Globus pallidus (tissue), 1 donor: Measurements from ENCODE around the gene AUTS2.
"Not testable (repeated sequence)": the region's sequence is repeated elsewhere in the genome, so short reads cannot be mapped to it uniquely, and the experiment has no call there.

ENCODE experiments used
- DNase-seq: peaks from one replicate; pipeline ENCODE4 v3.0.0-alpha.2; 2015; ENCODE audit warnings: low spot score

AUTS2 gene

DNA sequence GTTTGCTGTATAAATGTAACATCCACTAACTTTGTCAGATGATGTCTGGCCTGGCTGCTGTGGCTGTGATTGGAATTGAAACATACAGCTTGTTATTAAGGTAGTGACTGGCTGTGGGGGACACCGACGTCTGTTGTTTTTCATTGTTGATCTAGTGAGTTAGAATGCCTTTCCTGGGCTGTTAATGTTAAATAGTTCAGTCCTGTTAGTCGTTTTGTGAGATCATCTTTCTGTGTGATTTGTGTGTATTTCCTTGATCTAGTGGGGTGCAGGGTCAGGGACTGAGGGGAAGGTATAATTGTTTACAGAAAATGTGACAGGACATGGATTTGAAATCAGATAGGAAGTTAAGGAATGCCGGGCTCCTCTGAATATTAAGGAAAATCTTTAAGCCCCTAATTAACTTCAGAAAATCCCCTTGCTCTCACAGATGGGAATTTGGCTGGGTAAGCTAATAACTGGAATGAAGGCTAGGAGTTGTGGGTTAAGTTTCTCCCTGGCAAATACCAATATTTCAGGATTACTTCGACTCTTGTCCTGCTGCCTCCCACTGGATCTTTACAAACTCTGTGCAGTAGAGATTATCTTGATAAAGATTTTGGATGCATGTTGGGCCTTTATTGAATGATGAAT is 163.1 kb downstream of the AUTS2 start:
- no peak for DNase-seq

DNA sequence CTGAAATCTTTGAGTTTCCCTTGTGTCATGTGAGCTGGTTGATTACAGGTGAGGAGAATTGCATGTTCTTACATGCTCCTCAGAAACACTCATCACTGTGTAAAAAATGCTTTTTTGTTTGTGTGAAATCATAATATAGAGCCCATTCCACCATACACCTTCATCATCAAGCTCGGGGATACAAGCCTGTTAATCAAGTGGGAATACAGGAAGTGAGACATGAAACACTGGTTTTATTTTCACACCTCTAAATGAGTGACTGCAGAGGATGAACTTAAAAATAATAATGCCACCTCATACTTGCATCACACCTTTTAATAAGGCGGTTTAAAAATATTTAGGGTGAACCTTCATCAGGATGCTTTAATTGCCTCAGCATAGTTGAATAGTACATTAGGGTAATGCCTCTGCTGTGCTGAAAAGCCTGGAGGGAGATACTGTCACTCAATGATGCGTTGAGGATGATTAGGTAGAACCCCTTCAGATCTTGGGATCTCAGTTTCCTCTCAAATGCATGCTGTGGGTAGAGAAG is 164.6 kb downstream of the AUTS2 start:
- DNase-seq, result no peak

DNA sequence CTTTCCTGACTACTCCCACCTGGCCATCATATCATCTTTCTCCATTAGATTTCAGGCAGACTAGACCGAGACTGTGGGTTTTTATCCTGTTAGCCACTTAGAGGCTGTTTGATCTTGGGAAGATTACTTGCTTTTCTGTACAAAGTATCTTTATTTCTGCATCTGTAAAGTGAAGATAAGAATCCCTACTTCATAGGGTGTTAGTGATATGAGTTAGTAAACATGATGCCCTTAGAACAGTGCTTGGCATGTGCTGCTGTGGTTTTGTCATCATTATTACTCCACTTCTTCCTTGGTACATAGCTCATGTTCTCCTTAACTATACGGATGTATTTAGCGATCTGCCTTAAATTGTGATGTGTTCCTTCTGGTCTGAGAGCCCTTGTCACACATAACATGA is 165.2 kb downstream of the AUTS2 start:
- no peak for DNase-seq

DNA sequence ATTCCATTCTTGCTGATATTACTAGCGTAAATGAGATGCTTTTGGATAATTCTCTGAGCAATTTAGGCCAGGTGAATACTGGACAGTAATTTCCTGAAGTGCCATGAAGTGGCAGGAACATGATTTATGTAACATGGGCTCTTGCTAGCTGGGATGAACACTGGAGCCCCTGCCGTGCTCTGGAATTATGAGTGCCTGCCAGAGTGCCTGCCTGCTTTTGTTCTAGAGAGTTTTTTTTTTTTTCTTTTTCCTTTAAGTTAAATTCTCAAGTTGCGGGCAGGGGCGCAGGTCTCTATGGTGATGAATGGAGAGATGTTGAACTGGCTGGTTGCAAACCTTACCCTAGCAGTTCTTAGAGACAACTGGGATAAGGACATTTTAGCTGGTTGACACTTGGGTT is 165.9 kb downstream of the AUTS2 start:
- DNase-seq, result no peak

DNA sequence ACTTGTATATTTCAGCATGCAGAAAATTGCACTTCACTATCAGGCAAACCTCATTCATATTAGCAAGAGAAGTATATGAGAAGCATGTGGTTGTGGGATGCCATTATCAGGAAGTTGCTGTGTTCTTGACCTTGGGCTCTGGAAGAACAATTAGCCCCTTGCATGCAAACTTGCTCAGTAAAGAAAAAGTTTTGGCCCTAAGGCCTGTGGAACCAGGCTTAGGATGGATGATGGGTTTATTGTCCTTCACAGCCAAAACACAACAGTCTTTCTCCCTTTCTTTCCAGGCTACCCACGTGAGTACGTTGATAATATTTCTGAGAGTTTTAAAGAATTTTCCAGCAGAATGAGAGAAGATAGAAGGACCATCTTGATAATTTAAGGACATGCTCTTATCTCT is 166.4 kb downstream of the AUTS2 start:
- no peak for DNase-seq

DNA sequence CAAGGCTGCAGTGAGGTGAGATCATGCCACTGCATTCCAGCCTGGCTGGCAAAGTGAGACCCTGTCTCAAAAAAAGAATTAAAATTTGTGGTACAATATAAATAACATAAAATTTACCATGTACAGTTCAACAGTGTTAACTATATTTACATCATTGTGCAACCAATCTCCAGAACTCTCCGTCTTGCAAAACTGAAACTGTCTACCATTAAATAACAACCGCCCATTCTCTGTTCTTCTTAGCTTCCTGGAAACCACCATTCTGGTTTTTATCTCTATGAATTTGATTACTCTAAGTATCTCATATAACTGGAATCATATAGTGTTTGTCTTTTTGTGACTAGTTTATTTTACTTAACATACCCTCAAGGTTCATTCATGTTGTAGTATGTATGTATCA is 167.6 kb downstream of the AUTS2 start:
- no peak for DNase-seq

DNA sequence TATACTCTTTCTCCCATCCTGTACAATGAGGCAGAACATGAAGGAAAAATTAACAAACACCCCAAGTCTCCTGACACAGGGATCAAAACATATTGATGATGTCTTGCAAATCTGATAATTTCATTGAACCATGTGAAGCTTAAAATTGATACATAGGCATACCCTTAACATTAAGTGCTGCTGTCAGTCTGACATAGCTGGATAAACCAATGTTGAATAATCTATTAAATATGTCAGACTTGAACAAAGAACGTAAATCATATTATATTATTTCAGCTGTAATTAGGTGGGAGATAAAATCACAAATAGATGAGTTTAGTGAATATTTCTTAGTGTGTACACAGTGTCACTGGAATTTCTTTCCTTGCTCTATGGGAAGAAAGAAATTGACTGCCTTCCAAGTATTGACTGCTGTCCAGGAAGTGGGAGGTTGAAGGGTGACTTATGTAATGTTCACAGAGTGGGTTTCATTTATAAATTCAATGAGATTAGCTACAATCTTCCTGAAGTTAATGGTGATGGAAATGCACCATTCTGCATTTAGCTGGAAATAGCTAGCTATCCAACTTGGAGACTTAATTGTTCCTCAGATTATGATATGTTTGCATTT is 170.8 kb downstream of the AUTS2 start:
- no peak for DNase-seq

DNA sequence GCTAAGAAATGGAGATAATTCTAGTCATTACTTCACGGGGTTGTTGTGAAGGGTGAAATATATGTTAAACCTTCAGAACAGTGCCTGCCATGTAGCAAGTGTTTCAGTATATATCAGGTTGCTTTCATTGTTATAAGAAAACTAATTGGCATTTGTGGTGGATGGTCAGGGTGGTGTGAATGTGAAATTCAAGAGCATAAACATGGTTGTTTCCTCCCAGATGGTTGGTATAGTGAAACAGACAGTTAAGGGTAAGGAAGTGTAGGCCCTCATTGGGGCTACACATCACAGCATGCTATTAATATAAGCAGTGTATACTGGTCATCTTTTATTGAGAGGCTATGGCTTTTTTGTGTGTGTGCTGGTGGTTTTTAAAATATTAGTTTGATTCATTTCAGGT is 171.6 kb downstream of the AUTS2 start:
- no peak for DNase-seq

DNA sequence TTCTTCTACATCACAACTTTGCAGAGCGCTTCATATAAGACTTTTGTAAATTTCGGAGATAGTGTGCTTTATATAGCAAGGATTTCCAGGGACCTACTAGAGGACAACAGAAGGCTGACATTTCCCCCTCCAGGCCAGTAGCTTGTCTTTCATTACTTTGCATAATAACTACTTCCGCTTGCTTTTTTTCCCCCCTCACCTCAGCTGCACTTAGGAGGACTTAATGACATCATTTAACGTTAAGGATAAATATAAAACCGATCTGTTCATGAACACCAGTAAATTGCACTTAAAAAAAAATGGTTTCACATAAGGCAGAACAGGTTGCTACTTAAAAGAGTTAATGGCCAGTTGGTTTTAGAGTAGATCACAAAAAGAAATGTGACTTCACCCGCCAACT is 172.3 kb downstream of the AUTS2 start:
- DNase-seq, result no peak

DNA sequence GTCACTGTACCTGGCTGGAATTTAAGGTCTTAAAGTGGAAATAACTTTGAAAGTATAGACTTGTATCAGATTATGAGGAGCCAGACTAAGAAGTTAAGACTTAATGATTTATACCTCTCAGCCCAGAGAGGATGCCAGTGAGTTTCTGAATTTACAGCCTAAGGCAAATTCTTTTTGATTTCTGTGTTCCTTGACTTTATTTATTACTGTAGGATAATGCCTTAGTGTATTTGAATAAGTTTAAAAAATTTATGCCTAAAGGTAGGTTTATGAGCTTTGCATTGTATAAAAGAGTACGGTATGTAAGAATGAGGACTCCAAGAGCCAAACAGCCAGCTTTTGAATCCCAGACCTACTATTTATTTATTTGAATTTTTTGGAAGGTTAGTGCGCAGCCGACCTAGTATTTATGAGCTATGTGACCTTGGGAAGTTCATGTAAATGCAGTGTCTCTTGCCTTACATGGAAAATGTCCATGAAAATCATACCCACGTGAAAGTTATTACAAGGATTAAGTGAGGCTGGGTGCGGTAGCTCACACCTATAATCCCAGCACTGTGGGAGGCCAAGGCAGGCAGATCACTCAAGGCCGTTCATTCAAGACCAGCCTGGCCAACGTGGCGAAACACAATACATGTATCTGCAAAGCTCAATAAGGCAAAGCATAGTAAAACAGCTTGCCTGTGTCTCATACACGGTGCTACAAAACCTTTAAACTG is 174.6 kb downstream of the AUTS2 start:
- DNase-seq, result no peak

DNA sequence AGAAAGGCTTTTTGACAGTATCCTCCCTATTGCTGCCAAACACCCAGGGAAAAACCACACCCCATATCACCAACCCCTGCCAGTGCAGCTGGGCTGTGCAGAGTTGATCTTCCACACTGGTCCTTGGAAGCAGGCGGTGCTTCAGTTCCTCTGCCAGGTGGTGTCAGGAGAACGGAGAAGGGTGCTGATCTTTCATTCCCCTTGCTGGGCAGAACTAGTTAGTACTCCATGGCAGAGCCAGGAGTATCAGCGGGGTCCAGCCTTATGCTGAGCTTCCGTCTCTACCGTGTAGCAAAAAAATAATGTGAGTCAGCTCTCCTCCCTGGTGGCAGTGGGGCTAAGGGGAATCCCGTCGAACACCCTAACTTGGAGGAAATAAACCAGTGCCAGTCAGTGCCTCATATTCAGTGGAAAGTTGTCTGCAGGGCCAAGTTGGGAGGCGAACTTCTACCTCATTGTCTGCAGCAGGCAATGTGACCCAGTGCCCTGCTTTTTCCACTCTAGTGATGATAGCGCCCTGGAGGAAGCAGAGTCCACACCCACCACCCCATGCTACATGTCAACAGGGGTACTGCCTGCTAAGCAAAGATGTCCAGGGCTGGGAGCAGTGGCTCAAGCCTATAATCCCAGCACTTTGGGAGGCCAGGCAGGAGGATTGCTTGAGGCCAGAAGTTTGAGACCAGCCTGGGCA is 175.4 kb downstream of the AUTS2 start:
- no peak for DNase-seq

DNA sequence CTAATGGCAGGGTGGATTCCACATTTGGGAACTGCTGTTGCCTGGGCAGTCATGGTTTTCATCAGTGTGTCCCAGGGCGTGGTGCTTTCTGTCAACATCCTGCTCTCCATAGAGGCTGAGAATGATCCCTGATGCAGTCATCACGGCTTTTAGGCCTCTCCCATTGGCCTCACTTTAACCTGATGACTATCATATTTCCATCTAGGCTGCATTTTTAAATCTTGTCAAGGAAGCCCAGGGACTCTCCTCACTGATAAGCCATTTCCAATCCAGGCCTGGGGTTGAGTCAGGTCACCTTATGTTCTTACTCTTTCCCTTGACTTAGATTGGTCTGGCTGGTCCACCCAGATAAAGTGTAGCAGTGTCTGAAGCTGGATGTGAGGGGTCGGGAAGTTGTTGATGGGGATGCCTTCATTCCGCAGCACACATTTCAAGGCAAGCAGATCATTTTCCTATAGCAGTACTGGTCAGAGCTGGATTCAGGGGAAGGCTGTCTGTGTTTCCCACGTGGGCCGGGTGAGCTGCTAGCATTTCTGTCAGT is 177.0 kb downstream of the AUTS2 start:
- DNase-seq, result no peak

DNA sequence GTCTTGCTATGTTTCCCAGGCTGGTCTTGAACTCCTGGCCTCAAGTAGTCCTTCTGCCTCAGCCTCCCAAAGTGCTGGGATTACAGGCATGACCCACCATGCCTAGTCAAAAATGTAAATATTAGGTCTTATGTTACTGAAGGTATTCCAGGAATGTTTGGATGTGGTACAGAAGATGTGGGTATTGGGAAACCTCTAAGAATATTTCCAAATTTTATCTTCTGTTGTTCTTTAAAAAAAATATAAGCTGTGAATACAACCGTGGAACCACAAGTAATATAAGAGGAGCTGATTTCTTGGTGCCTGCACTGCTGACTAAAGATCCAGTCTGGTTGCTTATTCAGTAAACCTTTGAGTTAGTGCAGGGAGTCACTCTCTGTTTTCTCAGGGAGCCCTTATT is 178.3 kb downstream of the AUTS2 start:
- DNase-seq, result no peak

DNA sequence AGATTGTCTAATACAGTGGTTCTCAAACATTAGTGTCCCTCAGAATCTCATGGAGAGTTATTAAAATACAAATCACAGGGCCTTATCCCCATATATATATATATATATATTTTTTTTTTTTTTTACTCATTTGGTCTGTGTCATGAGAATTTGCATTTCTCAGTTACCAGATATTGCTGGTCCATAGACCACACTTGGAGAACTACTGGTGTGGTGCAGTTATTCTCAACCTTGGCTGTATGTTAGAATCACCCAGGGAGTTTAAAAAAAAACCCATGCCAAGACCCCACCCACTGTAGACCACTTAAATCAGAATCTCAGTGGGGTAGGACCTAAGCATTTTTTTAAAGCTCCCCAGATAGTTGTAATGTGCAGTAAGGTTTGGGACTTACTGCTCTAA is 179.9 kb downstream of the AUTS2 start:
- DNase-seq, result no peak

DNA sequence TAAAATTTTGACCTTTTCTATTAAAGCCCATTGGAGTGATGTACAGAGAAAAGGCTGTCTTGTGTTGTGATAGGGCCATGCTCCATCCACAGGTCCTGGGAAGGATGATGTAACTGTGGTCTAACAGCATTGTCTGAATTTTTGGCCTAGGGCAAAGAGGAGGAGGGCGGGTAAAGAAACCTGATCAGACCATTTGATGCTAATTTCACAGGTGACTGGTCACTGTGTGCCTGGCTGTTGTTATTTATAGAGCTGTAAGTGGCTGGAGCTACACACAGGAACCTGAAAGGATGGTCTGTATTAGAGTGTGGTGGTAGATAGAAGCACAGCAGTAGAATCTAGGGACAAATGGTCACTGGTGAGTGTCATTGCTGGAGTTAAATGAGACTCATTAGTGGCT is 182.1 kb downstream of the AUTS2 start:
- no peak for DNase-seq

DNA sequence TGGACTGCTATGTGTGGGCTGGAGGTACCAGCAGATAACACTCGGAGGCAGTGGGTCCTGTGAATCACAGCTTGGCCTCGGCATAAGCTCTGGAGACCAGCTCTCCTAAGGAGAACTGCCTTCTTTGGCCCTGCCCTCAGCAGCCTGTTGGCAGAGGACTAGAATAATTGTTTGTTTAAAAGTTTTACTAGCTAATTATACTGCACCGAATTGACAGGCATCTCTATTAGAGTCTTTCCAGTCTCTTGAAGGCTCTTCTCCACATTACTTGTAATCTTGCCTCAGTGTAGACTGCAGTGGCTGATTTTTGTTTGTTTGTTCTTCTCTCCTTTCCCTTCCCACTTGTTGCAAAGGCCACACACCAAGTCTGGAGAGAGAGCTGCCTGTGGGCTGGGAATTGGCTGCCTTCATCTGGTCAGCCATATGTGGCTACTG is 183.2 kb downstream of the AUTS2 start:
- DNase-seq, result no peak

DNA sequence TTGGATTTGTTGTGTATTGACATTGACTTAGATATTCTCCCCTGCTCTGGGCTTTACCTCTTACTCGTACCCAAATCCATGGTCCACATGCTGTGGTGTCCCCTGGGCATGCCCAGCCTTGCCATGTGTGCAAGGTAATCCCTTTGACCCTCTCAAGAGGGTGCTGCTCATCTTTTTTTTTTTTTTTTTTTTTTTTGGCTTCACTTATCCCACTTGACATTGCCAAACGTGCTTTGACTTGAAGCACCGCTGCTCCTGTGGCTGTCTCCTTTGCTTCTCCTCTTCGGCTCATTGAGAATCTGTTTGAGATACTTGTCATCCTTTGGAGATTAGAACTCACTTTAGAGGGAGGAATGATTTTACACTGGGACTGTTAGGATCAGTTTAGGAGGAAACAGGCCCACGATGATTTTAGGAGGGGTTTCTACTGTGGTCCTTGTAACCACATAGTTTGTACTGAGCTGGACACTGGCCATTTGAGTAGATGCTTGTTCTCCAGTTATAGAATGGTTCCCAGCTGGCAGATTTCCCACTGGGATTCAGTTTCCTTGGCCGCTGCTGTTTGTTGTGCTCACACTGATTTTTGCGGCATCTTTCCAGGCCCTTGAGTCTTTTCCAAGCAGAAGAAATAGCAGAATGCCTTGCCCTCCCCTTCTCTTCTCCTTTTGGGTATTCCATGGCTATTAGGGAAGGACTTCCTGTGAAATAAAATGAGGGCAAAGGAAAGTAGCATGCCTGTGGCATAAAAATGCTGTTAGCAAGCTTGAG is 184.8 kb downstream of the AUTS2 start:
- peak; percentile 69 for DNase-seq

DNA sequence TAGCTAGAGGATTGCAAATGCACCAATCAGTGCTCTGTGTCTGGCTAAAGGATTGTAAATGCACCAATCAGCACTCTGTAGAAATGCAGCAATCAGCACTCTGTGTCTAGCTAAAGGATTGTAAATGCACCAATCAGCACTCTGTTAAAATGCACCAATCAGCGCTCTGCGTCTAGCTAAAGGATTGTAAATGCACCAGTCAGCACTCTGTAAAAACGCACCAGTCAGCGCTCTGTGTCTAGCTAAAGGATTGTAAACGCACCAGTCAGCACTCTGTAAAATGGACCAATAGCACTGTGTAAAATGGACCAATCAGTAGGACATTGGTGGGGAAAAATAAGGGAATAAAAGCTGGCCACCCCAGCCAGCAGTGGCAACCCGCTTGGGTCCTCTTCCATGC is 187.9 kb downstream of the AUTS2 start:
- not testable (repeated sequence) for DNase-seq

DNA sequence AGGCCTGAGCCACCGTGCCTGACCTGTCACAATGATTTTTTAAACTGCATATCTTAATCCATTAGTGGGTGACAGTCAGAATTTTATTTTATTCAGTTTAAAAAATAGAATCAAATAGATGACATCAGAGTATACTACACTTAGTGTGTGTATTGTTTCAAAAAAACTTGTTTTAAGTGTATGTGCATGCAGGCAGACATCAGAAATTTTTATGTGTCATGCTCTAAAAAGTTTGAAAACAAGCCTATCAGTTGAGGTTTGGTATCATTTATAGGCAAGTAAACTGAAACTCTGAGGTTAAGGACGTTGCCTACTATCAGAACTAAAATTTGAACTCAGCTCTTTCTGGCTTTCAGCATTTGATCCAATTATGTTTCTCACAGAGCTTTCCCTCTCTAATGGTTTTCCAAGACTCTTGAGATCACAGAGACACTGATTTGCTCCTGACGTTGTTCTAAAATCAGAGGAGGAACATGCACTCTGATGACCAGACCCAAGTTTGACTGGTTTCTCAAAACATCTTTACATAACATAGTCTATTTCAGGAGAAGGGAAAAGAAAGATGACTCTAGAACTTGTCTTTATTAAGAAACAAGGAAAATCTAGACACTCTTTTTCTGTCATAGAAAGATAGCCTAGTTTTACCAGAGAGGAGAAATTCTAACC is 188.6 kb downstream of the AUTS2 start:
- DNase-seq, result no peak

DNA sequence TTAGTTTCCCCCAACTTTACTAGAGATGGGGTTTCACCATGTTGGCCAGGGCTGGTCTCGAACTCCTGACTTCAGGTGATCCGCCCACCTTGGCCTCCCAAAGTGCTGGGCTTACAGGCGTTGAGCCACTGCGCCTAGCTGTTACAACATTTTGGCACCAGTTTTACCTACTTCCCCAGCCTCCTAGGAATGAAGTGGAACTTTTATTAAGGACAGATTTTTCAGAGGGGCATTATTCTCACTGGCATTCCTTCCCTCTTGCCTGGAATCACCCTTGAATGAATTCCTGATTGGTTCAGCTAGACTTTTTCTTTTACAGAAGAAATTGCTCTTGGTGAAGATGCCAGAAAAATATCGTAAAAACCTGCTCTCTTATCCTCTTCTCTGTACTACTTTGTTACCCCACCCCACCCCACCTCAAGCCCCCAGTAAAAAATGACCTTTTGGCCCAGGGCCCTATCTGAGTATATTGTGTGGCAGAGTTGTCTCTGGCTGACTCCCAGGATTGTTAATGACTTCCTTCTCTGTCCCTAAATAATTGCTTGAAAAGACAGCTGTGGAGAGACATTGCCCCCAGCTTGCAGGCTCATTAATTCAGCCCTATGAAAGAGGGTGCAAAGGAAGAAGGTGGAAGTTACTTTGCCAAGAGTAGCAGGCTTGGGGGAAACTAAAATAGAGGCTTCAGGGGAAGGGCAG is 189.6 kb downstream of the AUTS2 start:
- no peak for DNase-seq
